Endothelial cell of hepatic sinusoid (primary cell): ENCODE results near the gene SLC9A9.

Experiments
- in situ Hi-C: cut with HindIII; loops from 2 replicates; pipeline ENCODE4 v1.10.0; 2017; ENCODE audit warnings: low sequenced_read_pairs

SLC9A9 gene

DNA sequence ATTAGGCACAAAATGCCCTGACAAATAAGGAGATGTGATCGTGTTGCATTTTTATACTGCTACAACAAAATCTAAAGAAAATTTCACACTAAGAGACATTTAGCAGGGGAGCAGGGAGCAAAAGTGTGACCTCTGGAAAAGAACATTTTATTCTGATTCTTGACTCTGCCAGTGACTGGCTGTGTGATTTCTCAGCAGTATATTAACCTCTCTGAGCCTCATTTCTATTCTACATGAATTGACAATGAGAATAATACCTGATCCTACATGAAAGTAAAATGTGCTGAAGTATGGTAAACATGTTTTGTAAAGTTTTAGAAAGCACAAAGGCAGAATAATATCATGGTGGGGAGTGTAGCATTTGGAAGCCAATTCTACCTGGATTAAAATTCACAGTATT lies 273.3 kb downstream of the SLC9A9 start:
- in situ Hi-C loops, result no loop called here

DNA sequence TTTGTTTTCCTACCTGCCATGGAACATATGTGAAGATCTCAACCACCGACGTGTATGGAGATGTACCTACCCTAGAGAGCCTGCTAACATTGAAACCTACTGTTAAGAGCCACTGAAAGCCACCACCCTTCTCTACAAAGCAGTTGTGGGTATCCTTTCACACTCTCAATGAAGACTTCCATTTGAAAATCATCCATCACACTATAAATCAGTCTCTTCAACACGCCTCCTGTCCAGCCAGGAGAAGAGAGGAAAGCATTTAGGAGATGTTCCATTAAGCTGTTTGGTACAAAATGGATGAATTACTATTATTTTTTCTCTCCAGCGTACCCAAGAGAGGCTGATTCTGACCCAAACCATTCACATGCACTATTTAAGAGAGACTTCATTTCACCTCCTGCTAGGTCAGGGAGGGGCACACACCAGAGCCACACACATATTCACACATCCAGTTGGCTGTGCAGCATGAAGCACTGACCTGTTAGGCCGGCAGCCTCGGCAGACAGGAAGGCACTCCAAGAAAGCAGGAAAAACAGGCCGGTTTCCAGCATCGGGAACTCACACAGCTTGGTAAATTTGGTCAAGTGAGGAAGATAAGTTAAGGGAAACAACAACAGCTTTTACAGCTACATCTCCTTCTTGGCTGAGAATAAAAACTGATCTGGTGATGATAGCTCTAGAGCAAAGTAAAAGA lies 274.5 kb downstream of the SLC9A9 start:
- in situ Hi-C loops, result no loop called here

DNA sequence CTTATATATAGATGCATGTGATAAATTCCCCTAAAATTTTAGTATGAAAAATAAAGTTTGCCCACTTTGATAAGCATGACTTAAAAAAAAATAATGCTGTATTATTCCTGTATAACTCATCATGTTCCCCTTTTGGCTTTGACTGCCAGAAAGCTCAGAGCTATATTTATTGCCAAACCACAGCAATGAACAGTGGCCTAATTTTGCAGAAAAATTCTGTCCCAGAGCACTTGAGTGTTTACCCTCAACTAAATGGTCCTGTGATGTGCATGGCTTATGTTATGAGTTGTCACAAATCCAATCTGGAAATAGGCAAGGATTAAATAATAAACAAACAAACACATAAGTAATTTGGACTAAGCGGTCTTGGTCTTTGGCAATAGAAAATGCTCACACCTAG lies 276.7 kb downstream of the SLC9A9 start:
- in situ Hi-C loops, result no loop called here

DNA sequence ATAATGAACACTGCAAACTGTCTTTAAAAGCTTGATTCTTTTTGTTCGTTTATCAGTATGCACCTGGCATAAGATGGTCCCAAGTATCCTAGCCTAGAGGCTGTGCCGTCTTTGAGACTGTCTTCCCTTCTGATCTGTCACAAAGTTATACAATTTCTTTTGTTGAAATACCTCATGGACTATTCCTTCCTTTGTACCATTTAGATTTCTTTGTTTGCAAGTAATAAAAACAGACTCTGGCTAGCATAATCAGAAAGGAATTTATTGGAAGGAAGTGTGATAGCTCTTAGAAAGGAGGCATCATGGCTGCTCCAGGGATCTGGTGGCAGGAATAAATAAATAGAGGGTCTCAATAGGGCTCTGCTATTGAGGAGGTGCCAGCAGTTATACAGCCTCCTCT lies 280.4 kb downstream of the SLC9A9 start:
- in situ Hi-C loops, result no loop called here

DNA sequence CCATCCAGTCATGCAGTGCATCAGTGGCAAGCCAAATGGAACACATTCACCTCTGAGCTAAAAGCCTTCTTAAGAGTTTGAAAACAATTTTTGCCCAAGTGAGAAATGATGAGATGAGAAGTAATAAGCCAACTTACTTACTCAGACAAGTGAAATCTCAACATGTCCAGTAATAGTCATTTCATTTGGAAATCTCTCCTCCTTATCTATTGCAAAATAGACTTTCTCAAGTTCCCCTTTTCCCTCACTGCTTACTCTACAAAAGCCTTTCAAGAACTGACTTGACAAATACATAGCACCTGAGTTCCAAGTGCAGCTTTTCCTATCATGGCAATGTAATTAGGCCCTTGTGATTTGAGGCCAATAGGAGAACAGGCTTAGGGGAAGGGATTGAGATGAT lies 282.3 kb downstream of the SLC9A9 start:
- in situ Hi-C loops, result no loop called here

DNA sequence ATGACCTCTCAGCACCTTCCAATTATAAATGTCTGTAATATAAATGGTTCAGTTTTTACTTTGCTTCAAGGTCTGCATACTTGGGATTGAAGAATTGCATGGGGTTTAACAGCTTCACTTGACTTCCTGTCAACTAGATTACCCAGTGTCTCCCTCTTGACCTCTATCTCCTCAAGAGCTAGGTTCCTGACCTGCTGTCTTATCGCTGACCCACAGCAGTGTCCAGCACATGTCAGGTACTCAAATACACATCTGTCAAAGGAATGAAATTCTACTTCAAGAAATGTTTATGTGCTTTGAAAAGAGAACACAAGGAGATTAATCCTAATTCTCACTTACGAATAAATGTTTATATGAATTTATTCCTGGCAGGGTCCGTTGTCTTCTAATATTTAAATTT lies 284.5 kb downstream of the SLC9A9 start:
- in situ Hi-C loops, result no loop called here

DNA sequence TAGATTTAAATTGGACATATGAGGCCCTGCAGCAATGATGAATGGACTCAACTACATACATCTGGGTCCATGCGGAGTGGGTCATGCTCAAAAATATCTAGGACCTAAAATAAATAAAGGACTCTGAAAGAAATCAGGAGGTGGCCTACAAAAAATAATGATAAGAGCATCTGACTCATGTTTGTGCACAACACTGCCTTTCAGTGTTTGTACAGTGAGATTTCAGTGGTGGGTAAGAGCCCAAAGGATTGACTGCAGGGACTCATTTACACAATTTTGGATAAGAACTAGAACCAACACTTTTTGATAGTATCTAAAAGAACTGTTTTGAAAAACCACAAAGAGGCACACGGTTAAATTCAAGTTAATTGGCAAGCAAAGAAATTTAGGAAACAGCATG lies 285.5 kb downstream of the SLC9A9 start:
- in situ Hi-C loops, result no loop called here

DNA sequence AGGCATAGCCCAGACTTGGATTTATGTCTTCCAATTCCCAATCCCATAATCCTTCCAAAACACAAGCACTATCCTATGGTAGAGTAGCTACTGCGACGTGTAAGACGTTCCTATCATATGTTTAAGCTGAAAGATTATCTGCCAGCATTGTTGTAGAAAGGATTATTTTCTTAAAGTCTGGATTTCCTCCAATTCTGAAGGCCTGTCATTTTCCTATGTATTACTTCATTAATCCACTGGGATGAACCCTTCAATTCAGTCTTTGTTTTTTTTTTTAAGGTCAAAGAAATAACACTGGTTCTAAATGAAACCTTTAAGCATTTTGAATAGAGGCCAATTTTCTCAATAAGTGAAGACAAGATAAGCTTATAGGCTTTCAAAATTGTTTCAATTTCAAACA lies 289.0 kb downstream of the SLC9A9 start:
- in situ Hi-C loops, result no loop called here

DNA sequence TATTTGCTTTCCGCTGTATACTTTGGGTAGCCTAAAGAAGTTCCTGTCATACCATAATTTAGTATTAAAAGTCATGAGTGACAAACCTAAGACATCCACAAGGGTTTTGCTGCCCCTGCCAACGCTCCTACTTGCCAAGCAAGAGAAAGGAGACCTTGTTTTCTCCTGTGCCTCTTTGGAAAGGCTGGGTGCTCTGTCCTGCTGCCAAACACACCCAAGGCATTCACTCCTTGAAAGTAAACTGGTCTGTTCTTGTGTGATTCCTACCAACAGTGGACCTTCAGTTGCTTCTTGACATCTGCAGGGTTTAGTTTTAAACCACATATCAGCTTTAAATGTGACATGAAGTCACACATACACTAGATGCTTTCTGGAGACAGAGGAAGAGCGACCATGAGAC lies 295.4 kb downstream of the SLC9A9 start:
- in situ Hi-C loops, result no loop called here

DNA sequence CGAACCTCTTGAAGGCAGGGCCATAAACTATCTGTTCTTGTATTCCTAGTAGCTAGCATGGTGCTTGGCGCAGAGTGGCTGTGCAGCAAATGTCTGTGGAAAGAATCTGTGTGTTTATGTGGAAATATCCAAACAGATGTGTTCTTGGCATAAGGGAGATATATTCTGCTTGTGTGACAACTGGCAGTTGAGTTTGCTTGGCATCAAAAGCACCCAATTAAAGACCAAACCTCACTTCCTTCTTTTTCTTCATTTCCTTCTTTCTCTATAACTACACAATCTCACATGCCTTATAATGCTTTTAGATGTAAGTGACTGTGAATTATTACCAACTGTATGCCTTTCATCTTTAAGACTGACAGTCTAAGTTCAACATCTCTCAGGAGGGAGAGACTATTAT lies 296.5 kb downstream of the SLC9A9 start:
- in situ Hi-C loops, result no loop called here

DNA sequence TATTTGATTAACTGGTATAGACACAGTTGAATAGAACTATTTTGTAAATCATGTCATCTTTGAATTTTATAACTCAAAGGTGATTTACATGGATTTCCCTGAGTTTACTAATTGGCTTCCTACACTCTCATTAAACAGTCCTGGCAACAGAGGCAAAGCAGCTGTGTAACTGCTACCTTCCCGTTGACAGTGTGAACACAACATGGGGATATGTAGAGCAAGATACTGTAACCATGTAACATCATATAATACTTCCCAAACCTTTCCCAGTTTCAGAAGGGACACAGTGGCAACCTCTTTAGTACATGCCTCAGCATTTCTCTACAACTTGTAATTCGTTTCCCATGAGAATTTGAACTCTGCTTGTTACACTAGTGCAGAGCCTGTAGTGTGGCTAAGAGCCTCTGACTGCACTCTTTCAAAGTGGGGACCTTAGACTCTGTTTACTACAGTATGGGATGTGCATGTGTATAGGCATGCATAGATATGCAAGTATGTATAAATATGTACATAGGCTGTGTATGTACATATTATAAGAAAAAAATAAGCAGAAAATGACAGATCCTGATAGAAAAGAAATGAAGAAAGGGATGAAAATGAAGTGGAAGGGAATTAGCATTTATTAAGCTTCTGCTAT lies 299.3 kb downstream of the SLC9A9 start:
- in situ Hi-C loops, result no loop called here

DNA sequence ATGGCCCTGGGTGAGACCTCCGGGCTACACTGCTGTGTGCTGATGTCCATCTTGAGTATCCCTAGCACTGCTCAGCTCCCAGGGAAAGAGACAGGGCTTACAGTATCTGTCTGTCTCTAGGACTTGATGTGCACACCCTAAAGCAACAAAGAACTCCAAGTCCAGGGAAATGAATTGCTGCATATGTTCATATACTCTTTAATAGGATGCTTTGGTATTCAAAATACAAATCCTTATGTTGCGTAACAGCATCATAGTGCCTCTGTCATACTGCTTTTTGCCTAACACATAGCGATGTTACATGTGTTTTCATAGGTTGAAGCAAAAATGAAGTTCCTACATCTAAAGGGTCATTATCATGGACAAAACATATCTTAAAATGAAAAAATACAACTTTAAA lies 299.9 kb downstream of the SLC9A9 start:
- in situ Hi-C loops, result no loop called here

DNA sequence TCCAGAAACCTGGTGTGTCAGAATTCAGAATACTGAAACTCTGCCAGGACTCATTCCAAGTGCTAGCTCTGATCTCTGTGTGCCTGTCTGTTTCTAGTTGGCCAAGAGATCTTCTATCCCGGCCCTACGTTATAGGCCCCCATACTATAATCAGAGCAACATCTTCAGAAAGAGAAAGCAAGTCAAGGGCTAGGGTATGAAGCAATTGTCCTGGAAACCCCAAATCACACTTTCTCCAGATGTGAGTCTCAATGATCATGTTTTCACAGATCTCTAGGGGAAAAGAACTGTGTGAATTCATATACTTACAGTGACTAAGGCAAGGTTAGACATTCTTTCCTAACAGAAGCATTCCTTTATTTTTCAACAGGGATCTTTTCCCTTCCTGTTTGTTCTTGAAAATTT lies 309.7 kb downstream of the SLC9A9 start:
- in situ Hi-C loops, result no loop called here

DNA sequence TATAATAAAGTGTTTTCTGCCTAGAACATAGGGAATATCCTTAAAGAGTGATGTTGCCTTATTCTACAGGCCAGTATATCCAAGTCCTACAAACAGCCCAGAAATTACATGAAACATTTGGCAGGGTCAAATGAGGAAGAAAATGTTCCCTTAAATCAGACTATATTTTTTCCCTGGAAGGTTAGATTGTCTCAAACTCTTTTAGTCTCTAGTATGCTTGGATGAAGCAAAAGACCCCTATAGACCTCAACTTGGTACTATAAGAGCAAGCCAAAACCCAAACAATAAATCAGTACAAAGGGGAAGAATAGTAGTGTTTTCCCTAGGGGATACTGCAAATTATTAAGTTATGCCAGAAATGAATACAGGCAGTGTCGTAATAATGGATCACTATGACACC lies 310.2 kb downstream of the SLC9A9 start:
- in situ Hi-C loops, result no loop called here

DNA sequence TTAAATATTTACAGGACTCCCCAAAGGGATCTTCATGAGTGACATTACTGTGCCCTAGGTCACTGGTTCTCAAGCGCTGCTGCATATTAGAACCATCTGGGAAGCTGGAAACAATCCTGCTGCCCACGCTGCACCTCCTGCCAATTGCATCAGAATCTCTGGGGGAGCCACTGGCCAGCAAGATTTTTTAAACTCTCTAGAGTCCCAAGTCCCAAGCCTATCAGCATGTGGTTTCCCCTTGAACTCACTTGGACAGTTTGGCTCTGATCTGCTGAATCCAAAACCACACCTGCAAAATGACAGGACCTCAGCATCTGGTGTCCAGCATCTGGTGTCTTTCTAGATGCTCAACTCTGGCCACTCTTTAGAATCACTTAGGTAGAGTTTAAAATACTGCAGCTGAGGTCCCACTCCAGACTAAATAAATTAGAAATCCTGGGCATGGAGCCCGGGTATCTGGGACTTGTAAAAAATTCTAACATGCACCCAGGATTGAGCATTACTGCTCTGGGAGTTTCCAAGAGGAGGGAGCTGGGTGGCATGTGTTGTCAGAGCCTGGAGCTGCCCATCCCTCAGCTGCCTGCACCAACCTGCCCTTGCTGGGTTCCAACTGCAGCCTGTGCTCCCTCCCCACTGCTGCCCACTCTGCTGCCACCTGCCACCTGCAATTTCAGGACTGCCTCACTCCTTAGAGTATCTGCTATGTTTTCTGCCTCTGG lies 311.3 kb downstream of the SLC9A9 start:
- in situ Hi-C loops, result no loop called here

DNA sequence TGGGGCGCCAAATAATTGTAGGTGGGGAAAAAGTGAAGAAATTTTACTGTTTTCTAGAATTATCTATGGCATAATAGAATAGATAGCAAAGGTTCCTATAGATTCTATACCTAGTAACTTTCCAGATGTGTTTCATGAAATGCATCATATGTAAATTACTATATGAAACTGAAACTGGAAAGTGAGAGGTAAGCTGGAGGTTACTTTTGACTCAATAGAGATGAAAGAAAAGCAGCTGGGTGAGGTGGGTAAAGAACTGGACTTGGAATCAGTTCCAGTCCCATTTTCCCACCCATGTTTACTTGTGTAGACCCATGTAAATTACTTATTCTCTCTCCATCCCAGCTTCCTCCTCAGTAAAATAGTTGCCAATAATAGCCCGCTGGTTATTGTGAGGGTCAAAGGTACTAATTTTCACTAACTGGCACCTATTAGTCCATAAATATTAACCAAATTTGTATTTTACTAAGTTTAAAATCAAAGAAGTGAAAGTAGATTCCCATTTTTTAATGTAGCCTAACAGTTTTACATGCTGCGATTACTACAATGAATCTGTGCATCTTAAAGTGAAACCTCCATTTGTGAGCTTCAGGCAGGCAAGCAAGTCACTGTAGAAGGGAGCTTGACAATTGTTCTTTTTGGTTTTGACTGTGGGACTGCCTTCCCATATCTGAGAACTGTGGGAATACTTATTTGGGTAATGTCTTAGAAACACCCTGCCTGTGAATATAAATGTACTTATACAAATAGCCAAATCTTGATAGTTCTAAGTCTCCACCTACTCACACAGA lies 312.1 kb downstream of the SLC9A9 start:
- in situ Hi-C loops, result no loop called here

DNA sequence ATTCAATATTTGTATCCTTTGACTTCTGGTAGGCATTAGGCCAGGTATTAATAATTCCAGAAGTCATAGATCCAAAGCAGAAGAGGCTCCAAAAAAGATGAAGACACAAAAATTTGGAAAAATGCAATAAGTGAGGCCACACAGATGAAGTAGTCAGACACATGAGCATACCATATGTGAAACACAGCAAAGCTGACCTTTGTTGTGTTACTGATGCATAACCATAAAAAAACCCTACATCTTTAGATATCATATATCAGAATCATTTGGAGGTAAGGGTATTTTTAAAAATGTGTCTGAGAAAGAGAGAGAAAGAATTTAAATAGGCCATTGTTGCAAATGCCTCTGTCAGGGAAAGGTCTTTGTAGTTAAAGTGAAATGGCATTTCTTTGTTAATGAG lies 314.9 kb downstream of the SLC9A9 start:
- in situ Hi-C loops, result no loop called here

DNA sequence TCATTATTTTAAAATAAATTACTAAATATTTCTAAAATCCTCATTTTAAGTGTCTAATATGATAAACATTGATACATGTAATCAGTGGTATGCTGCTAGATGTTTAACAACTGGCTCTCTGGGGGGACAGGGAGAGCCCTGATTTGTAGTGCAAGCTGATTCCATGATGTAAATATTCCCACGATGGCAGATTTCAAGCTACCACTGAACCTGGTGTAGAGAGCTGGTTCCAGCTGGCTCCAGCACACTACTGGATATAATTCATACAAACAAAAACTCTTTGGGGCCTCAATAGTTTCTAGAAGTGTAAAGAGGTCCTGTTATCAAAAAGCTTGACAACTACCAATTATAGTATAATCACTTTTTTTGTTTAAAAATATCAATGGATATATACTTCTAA lies 316.2 kb downstream of the SLC9A9 start:
- in situ Hi-C loops, result no loop called here

DNA sequence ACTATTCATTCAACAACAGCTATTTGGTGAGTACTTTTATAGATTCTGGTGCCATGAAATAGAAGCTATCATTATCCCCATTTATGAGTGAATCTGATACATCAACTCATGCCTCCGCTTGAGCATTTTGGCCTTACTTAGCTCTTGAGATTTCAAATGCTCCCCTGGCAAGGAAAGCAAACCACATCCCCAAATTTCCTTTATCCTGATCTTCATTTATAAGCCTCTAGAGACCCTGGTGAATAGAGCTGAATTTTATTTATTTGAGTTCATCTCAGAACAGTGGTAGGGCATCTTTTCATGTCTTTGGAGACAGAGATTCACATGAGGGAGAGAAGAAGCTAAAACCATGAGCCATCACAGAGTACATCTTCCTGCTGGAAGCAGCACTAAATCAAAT lies 317.2 kb downstream of the SLC9A9 start:
- in situ Hi-C loops, result no loop called here

DNA sequence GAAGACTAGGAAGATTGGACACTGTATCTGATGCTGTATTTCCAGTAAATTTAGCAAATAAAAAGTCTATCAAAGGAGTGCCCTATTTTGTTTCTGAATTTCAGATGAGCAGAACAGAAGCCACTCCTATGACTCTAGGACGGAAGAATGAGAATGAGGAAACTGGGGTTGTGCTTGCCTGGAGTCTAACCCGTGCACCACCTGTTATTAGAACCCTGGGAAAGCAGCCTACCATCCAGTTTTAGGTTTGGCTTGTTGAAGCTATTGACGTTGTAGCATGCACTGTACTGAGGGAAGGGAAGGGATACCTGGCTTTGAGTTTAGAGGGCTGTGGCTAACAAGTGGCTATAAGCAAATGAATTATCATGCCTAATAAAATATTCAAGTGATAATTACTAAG lies 318.5 kb downstream of the SLC9A9 start:
- in situ Hi-C loops, result no loop called here

DNA sequence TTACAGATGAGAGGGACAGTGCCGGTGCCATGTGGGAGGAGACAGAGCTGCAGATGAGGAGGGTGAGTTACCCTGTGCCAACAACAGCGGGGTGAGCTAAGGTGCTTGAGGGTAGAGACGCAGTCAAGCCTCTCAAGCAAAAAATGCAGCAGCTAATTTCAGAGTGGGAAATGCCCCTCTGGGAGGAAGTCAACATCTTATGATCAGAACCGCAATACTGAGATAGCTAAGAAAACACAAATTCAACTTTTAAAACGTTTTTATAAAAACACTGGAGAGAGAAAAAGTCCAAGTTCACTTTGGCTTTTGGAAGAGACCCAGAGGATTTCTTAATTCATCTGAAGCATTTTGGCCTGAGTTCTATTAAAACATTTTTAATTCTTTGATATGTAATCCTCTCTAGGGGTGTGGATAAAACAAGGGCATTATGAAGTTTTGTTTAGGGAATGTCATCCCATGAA lies 319.2 kb downstream of the SLC9A9 start:
- in situ Hi-C loops, result no loop called here
